ACC112 (cell line): ENCODE data around the gene AHRR.

Source experiments
- H2AFZ ChIP-seq: fragments of 200-600 bp; sonication (generic); one replicate; pipeline ENCODE4 v1.6.0; 2017; ENCODE audit warnings: antibody characterized with exemption, low read length; ENCODE audit not compliant: unreplicated experiment
- H3K27ac ChIP-seq: fragments of 200-600 bp; sonication (generic); 2 replicates; pipeline ENCODE4 v1.5.1; 2014; ENCODE audit warnings: low read depth, mild to moderate bottlenecking, antibody characterized with exemption, low read length, moderate library complexity
- H3K27me3 ChIP-seq: fragments of 200-600 bp; sonication (generic); 2 replicates; pipeline ENCODE4 v1.6.1; 2014; ENCODE audit warnings: mild to moderate bottlenecking, antibody characterized with exemption, low read length, moderate library complexity, mixed read lengths; ENCODE audit not compliant: insufficient read depth
- H3K36me3 ChIP-seq: fragments of 200-600 bp; sonication (generic); 2 replicates; pipeline ENCODE4 v1.6.1; 2016; ENCODE audit warnings: mild to moderate bottlenecking, antibody characterized with exemption, low read length, moderate library complexity, mixed read lengths; ENCODE audit not compliant: insufficient read depth
- H3K4me1 ChIP-seq: fragments of 200-600 bp; sonication (generic); one replicate; pipeline ENCODE4 v1.6.1; 2016; ENCODE audit warnings: low read length, mixed read lengths; ENCODE audit not compliant: insufficient read depth, unreplicated experiment, control insufficient read depth
- H3K4me3 ChIP-seq: fragments of 200-600 bp; sonication (generic); 2 replicates; pipeline ENCODE4 v1.5.1; 2014; ENCODE audit warnings: mild to moderate bottlenecking, low read depth, low read length
- H3K79me2 ChIP-seq: fragments of 200-600 bp; sonication (generic); one replicate; pipeline ENCODE4 v1.6.0; 2016; ENCODE audit warnings: low read length; ENCODE audit not compliant: control insufficient read depth, unreplicated experiment, insufficient read depth

Gene AHRR

DNA sequence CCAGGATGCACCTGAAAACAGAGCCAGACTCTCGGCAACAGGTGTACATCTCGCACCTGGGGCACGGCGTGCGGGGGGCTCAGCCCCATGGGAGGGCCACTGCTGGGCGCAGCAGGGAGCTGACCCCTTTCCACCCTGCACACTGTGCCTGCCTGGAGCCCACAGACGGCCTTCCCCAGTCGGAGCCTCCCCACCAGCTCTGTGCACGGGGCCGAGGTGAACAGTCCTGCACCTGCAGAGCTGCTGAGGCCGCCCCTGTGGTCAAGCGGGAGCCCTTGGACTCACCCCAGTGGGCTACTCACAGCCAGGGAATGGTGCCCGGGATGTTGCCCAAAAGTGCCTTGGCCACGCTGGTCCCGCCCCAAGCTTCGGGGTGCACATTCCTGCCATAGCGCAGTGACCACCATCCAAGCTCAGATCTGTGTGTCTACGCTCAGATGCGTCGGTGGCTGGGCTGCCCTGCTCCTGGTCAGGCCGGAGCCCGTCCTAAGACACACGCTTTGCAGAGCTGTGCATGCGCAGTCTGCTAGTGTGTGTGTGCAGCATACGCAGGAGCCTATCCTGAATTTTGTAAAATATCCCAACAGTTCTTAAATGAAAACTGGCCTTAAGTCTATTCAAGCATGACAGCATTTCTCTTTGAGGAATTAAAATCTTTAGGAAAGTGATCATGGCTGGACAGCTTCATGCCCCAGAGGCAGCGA lies 113.1 kb downstream of the AHRR start:
- Histone ChIP-seq H2AFZ (no peak overlapping the region), H3K4me3 (no peak overlapping the region), H3K27ac (no peak overlapping the region), H3K27me3 (no peaks in the 10 kb centered on the region), H3K79me2 (no peaks in the 10 kb centered on the region), H3K36me3 (no peaks in the 10 kb centered on the region), H3K4me1 (peaks cover 11% of the 10 kb centered on the region)

DNA sequence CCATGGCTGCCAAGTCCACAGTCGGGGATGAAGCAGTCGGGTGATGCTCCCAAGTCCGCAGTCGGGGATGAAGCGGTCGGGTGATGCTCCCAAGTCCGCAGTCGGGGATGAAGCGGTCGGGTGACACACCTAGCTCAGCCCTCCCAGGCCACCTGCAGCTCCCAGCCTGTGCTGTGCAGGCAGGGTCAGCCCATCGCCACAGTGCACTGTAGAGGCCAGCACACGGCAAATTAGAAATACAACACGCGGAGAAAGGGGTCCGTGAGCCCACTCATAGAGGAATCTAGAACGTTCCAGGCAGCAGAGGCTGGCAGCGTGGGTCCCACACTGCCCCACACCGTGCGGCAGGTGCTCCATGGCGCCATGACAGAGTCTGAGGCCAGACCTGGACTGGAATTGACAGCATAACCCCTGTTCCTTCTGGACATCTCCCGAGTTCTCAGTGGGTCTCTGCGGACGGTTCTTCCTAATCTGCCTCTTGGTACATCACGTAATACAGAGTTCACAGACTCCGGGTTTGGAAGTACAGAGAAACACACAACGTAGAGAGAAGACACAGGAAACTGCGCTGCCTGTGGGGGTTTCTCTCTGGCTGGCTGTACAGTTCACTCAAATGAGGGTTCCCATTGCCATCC lies 113.8 kb downstream of the AHRR start:
- Histone ChIP-seq H3K79me2 (no peaks in the 10 kb centered on the region), H3K36me3 (no peaks in the 10 kb centered on the region), H3K4me1 (peaks cover 4% of the 10 kb centered on the region), H3K27me3 (no peaks in the 10 kb centered on the region), H3K4me3 (no peak overlapping the region), H3K27ac (no peak overlapping the region), H2AFZ (no peak overlapping the region)

DNA sequence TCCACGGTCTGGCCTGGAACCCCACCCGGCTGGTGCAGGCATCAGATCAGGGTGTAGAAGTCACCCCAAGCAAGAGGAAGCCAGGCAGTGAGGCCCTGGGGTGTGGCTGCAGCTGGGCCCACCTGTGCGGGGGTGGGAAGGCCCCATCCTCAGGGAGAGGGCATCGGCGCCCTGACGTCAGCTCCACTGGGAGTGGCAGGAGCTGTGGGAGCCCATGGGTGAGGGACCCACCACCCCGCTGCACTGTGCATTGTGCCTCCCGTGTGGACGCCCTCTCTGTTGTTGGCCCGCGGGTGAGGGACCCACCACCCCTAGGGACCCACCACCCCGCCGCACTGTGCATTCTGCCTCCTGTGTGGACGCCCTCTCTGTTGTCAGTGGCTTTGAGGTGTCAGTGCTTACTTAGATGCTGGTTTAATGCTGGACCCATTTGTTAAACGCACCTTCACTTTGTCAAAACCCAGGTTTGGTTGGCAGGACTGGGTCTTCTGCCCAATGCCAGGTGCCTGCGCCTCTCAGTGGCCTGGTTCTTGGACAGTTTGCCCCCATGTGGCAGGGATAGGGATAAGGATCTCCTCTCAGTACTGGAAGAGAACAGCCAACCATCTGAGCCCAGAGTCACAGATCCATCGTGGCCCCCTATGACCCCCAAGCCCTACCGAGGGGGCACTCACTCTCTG lies 114.6 kb downstream of the AHRR start:
- Histone ChIP-seq H3K27me3 (no peaks in the 10 kb centered on the region), H3K79me2 (no peaks in the 10 kb centered on the region), H3K4me3 (no peak overlapping the region), H3K27ac (no peak overlapping the region), H3K4me1 (no peaks in the 10 kb centered on the region), H3K36me3 (no peaks in the 10 kb centered on the region), H2AFZ (no peak overlapping the region)

DNA sequence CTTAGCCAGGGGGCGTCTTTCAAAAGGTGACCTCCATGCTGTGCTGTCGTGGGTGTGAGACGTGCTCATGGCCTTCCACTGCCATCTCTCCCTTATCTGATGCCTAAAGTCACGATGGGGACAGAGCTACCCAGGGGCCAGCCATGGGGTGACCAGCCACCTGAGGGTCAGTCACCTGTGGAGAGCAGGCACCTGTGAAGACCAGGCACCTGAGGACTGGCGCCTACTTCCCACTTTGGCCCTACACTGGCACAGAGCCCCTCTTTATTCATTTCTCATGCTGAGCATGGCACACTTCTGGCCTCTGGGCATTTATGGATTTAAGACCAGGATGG lies 115.1 kb downstream of the AHRR start:
- H3K4me1 ChIP-seq, result peaks cover under 1% of the 10 kb centered on the region
- H3K4me3 ChIP-seq, result no peak overlapping the region
- no peaks in the 10 kb centered on the region for H3K27me3 ChIP-seq
- peaks cover 1% of the 10 kb centered on the region for H3K79me2 ChIP-seq
- H3K27ac ChIP-seq, result no peak overlapping the region
- H2AFZ ChIP-seq, result no peak overlapping the region
- no peaks in the 10 kb centered on the region for H3K36me3 ChIP-seq

DNA sequence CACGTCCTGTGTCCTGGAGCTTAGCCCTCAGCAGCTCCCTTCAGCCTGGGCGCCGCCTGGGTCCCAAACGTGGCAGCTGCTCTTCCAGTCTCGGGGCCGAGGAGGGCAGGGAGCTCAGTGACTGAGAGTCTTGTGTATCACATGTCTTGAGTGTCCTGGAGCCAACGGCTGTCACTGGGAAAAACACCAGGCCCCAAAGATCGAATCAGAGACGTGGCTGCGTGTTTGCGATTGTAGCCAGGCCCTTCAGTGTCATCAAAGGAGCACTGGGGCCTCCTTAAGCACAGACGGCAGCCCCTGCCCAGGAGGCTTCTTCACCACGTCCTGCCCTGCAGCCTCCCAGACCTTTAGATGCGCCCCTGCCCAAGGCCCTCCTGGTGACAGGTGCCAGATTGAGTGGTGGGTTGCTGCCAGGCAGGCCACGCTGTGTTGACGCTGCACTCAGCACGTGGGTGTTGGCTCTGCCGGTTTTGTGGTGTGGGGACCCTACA lies 115.8 kb downstream of the AHRR start:
- no peaks in the 10 kb centered on the region for H3K36me3 ChIP-seq
- no peak overlapping the region for H3K4me3 ChIP-seq
- peaks cover 6% of the 10 kb centered on the region for H3K4me1 ChIP-seq
- no peak overlapping the region for H2AFZ ChIP-seq
- H3K27ac ChIP-seq, result no peak overlapping the region
- H3K27me3 ChIP-seq, result no peaks in the 10 kb centered on the region
- peaks cover 8% of the 10 kb centered on the region for H3K79me2 ChIP-seq

DNA sequence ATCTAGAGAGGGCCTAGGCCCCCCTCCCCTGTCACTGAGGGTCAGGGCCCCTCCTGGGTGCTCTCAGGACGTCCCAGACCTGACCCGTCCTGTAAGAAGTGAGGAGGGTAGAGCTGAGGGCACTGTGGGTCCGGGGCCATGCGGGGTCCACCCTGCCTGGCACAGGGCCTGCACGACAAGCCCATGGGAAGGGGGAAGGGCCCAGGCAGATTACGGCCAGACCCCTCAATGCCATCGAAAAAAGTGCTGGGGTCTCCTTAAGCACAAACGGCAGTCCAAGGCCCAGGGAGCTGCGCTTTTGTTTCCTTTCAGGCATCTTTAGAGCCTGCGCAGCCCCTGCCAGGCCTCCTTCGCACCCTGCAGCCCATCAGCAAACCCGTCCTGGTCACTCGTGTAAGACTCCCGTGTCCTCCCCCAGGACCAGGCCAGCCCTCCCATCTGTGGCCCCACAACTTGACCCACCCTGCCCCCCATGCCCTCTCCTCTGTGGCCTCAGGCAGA lies 117.0 kb downstream of the AHRR start:
- H3K4me1 ChIP-seq, result peaks cover 6% of the 10 kb centered on the region
- no peak overlapping the region for H2AFZ ChIP-seq
- H3K4me3 ChIP-seq, result no peak overlapping the region
- H3K79me2 ChIP-seq, result peaks cover 18% of the 10 kb centered on the region
- no peaks in the 10 kb centered on the region for H3K27me3 ChIP-seq
- no peaks in the 10 kb centered on the region for H3K36me3 ChIP-seq
- no peak overlapping the region for H3K27ac ChIP-seq

DNA sequence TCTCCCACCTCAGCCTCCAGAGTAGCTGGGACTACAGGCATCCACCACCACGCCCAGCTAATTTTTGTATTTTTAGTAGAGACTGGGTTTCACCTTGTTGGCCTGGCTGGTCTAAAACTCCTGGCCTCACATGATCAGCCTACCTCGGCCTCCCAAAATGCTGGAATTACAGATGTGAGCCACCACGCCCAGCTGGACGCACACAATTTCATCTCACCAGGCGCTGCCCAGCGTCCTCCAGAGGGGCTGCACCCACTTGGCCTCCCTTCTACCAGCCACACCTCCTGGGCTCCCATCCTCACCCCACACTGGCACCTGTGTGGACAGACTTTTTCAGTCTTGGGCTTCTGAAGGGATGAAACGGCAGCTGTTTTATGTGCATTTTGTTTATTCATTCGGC lies 117.7 kb downstream of the AHRR start:
- H3K36me3 ChIP-seq, result no peaks in the 10 kb centered on the region
- no peaks in the 10 kb centered on the region for H3K27me3 ChIP-seq
- H3K4me3 ChIP-seq, result no peak overlapping the region
- peaks cover 11% of the 10 kb centered on the region for H3K4me1 ChIP-seq
- no peak overlapping the region for H3K27ac ChIP-seq
- no peak overlapping the region for H2AFZ ChIP-seq
- H3K79me2 ChIP-seq, result peaks cover 25% of the 10 kb centered on the region

DNA sequence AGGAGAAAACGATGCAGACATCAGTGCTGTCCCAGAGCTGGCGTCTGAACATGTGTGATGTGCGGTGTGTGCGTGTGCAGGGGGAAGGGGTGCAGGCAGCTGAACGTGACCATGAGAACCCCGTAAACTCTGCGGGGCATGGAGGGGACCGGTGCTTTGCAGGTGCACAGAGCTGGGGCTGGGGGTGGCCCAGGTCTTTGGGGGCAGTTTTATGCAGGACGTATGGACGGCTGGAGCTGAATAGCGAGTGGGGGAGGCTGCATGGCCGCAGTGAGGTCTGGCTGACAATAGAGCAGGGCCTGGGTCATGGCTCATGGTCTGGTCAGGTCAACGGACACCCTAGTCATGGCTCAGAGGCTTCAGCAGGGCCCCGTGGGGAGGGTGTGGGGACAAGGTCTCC lies 118.1 kb downstream of the AHRR start:
- no peak overlapping the region for H3K27ac ChIP-seq

DNA sequence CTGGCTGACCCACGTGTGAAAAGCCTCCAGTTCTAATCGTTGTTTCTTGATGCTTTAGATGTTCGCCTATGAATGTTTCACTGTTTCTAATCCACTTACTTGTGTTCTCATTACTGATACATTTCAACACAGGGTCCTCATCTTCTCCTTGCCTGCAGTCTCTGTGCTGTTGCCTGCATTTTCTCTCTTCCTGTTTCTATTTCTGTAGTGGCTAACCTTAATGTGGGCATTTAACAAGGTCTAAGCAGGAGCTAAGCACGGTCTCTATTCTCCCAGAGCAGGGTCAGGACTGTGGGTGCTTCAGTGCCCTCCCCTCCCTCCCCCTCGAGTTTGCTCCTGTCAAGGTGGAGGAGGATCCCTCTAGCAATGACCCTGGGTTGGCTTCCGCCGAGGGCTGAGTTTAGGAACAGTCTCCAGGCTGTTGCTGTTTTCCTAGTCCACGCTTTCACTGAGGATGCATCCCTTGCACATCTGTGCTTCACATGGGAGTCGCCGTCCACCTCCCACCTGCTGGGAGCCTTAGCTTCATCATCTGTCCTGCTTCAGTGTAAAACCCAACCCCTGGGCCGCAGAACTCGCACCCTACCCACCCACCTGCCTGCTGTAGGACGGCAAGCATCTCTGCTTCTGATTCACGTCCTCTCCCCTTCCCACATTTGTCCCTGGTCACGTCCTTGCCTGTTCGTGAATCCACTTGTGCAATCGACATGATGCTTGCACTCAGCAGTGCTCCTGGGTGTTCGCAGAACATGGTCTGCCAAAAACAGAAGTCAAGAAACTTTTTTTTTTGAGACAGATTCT lies 119.1 kb downstream of the AHRR start:
- Histone ChIP-seq H3K4me3 (no peak overlapping the region), H3K27ac (no peak overlapping the region), H3K36me3 (no peaks in the 10 kb centered on the region), H2AFZ (no peak overlapping the region), H3K79me2 (peaks cover 35% of the 10 kb centered on the region), H3K4me1 (peaks cover 13% of the 10 kb centered on the region), H3K27me3 (no peaks in the 10 kb centered on the region)

More for the DNA sequence above, 118.1 kb downstream of the AHRR start:
- no peaks in the 10 kb centered on the region for H3K36me3 ChIP-seq
- H3K79me2 ChIP-seq, result peaks cover 29% of the 10 kb centered on the region
- peaks cover 13% of the 10 kb centered on the region for H3K4me1 ChIP-seq
- H3K4me3 ChIP-seq, result no peak overlapping the region
- H2AFZ ChIP-seq, result no peak overlapping the region
- no peaks in the 10 kb centered on the region for H3K27me3 ChIP-seq

DNA sequence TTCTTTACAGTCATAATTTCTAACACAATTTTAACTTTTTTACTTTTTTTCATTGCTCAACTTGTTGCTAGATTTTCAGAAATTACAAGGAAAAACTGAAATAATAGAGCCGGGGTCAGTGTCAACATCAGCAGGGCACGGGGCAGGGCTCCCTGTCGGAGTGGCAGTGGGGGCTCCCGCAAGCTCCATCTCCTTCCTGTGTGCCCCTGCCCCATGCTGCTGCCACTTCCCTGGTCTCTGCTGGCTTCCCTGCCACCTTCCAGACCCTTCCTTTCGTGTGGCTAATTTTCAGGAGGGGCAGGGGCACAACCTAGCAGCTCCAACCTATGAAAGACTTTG lies 120.5 kb downstream of the AHRR start:
- Histone ChIP-seq H3K27me3 (no peaks in the 10 kb centered on the region), H3K27ac (peak overlapping the region; percentile 78), H3K36me3 (no peaks in the 10 kb centered on the region), H3K4me1 (peaks cover 13% of the 10 kb centered on the region), H2AFZ (peak overlapping the region; percentile 92), H3K79me2 (peaks cover 35% of the 10 kb centered on the region), H3K4me3 (peak overlapping the region; percentile 99)
